HFFc6 (cell line): ENCODE measurements around the gene SMS. TPM values are rescaled to one million over a fixed set of nuclear protein-coding genes. Genes with fewer than 3 reads are reported as not detected.

Source experiments
- DNase-seq: peaks from one replicate; pipeline ENCODE4 v3.0.0-alpha.2; 2018
- H3K27ac Mint-ChIP-seq: 2 replicates; pipeline ENCODE4 v1.8.0; 2020; ENCODE audit warnings: mild to moderate bottlenecking, mixed read lengths
- H3K27me3 Mint-ChIP-seq: 2 replicates; pipeline ENCODE4 v1.8.0; 2021; ENCODE audit warnings: mild to moderate bottlenecking, moderate library complexity, mixed read lengths; ENCODE audit not compliant: insufficient read depth
- H3K36me3 Mint-ChIP-seq: 2 replicates; pipeline ENCODE4 v1.8.0; 2021; ENCODE audit warnings: low read depth, mixed read lengths
- H3K4me1 Mint-ChIP-seq: 2 replicates; pipeline ENCODE4 v1.8.0; 2020; ENCODE audit warnings: low read depth, mixed read lengths
- H3K4me3 Mint-ChIP-seq: 2 replicates; pipeline ENCODE4 v1.8.0; 2020; ENCODE audit warnings: mild to moderate bottlenecking, moderate library complexity, mixed read lengths
- H3K9me3 Mint-ChIP-seq: 2 replicates; pipeline ENCODE4 v1.8.0; 2020; ENCODE audit warnings: mild to moderate bottlenecking, mixed read lengths
- total RNA-seq, 6 experiments: library from RNA; stranded (reverse); fragmentation: NEBNext Ultra II Directional; extraction: Animal tissue kit (Norgen Biotek cat#: 25700); gene quantifications; 2 replicates in 1 of 6; 3 replicates in 5 of 6; pipeline ENCODE4 v1.2.3, GENCODE V29; 2021
- TF ChIP-seq, protein P1 (sequence below): fragments of 200-600 bp; sonication (generic); IDR thresholded peaks from 2 replicates; pipeline ENCODE4 v1.5.0; 2021; ENCODE audit warnings: antibody characterized with exemption, mild to moderate bottlenecking

Gene SMS
- total RNA-seq, 6 experiments from 2014 or later = 141 to 208 (median 196) TPM

DNA sequence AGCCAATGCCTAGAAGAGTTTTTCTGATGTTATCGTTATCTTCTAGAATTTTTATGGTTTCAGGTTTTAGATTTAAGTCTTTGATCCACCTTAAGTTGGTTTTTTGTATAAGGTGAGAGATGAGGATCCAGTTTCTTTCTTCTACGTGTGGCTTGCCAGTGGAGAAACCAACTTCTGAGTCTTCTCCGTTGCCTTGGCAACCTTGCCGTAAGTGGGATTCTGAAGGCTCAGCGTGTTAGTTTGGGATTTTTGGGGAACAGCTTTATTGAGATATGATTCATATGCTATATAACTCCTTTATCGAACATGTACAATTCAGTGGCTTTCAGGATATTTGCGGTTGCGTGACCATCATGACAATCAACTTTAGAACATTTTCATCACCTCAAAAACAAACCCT is 17.7 kb downstream of the SMS start:
- Mint-ChIP-seq H3K4me3 (no peak overlapping the region), H3K36me3 (peaks cover 5% of the 10 kb centered on the region; the same call in 1 of the 2 replicates), H3K27ac (no peak overlapping the region), H3K27me3 (no peaks in the 10 kb centered on the region), H3K9me3 (no peaks in the 10 kb centered on the region), H3K4me1 (peaks cover 64% of the 10 kb centered on the region)
- TF ChIP-seq, protein P1, sequence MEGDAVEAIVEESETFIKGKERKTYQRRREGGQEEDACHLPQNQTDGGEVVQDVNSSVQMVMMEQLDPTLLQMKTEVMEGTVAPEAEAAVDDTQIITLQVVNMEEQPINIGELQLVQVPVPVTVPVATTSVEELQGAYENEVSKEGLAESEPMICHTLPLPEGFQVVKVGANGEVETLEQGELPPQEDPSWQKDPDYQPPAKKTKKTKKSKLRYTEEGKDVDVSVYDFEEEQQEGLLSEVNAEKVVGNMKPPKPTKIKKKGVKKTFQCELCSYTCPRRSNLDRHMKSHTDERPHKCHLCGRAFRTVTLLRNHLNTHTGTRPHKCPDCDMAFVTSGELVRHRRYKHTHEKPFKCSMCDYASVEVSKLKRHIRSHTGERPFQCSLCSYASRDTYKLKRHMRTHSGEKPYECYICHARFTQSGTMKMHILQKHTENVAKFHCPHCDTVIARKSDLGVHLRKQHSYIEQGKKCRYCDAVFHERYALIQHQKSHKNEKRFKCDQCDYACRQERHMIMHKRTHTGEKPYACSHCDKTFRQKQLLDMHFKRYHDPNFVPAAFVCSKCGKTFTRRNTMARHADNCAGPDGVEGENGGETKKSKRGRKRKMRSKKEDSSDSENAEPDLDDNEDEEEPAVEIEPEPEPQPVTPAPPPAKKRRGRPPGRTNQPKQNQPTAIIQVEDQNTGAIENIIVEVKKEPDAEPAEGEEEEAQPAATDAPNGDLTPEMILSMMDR = no peak
- no peak for DNase-seq

DNA sequence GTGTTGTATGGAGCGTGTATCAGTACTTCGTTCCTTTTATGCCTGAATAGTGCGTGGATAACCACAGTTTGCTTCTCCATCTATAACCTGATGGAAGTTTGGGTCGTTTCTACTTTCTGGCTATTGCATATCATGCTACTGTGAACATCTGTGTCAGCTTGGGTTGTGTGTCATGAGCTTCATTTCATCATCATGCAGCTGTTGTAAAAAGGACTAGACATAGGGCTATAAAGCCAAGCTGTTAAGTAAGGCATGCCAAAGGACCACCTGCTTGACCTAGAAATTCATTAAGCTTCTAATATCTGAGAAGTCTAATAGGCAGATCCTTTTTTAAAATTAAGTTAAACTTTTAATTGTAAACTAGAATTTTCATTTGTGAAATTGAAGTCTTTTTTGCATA is 18.4 kb downstream of the SMS start:
- Mint-ChIP-seq H3K4me1 (peaks cover 64% of the 10 kb centered on the region), H3K27ac (no peak overlapping the region), H3K4me3 (no peak overlapping the region), H3K36me3 (peaks cover 5% of the 10 kb centered on the region; the same call in 1 of the 2 replicates), H3K9me3 (no peaks in the 10 kb centered on the region), H3K27me3 (no peaks in the 10 kb centered on the region)
- DNase-seq = no peak
- TF ChIP-seq, protein P1 = no peak

DNA sequence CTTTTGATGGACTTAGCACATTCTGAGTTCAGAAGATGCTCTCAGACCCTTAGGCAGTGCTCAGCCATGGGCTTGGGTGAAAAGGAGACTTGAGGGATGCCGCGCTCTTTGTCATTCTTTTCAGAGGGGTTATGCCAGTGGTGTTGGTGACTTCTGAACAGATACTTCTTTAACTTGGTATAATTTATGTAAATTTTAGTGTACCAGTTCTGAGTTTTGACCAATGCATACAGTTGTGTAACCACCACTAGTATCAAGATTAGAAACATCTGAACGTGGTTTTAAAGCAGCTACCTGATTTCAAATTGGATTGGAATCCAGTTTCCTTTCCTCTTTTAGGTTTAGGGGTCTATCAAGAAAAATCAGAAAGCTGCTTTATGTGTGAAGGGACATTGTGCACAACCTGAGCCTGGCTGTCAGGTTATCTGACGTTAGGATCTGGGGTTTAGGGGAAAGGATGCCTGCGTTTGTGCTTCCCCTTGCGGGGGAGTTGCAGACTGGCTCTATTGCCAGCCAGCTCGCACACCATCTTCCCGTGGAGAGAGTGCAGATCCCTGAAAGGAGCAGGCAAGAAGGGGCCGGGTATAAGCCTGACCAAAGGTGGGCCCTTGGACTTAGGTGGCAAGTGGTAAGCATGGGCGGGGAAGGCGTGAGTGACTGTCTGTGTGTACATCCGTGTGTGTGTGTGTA is 19.0 kb downstream of the SMS start:
- H3K9me3 Mint-ChIP-seq = no peaks in the 10 kb centered on the region

DNA sequence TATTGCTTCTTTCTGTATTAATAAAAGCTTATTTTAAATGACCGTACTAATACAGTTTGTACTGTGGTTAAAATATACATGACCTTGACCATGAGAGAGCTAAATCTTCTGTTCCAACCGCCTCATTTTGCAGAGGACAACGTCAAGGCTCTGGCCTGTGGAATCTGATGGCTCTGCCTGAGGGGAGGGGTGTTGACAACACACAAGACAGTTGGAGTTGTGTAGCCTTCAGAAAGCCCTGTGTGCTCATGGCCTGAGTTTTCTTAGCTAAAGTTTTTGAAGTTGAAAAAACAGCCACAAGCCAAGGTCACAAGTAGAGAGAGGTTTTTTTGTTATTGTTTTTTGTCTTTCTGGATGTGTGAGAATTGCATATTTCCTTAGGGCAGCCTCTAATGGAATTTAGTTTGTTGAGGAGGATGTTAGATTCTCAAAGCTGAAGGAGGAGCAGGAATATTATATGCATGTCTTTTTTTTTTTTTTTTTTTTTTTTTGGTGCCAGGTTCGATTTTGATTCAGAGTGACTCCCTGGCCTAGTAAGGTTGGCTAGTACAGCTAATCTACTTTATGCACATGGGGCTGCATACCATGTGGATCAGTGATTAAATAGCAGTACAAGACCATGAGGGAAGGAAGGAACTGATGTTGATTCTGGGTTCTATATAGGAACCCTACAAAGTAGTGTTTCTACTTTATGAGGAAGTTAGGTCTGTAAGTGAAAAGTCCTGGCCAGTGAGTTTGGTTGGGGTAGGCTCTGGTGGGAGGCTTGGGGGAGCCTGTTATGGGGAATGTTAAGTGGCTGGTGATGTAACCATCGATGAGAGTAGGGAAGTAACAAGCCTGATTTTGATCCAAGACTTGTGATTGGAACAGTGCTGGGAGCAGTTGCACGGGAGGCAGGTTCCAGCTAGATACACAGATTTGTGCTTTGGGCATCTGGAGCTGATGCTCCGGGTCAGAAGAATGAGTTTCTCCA is 20.3 kb downstream of the SMS start:
- DNase-seq = no peak
- Mint-ChIP-seq H3K27me3 (no peaks in the 10 kb centered on the region), H3K36me3 (peaks cover 5% of the 10 kb centered on the region; the same call in 1 of the 2 replicates), H3K4me3 (no peak overlapping the region; the same call in none of the 2 replicates), H3K9me3 (no peaks in the 10 kb centered on the region), H3K4me1 (peaks cover 62% of the 10 kb centered on the region), H3K27ac (peak overlapping the region; percentile 37)
- TF ChIP-seq, protein P1 = no peak

More for the DNA sequence above, 19.0 kb downstream of the SMS start:
- Mint-ChIP-seq H3K4me3 (no peak overlapping the region), H3K36me3 (peaks cover 5% of the 10 kb centered on the region; the same call in 1 of the 2 replicates), H3K27ac (peak overlapping the region; percentile 34; the same call in 1 of the 2 replicates), H3K27me3 (no peaks in the 10 kb centered on the region), H3K4me1 (peaks cover 68% of the 10 kb centered on the region)
- TF ChIP-seq, protein P1 = no peak
- no peak for DNase-seq

DNA sequence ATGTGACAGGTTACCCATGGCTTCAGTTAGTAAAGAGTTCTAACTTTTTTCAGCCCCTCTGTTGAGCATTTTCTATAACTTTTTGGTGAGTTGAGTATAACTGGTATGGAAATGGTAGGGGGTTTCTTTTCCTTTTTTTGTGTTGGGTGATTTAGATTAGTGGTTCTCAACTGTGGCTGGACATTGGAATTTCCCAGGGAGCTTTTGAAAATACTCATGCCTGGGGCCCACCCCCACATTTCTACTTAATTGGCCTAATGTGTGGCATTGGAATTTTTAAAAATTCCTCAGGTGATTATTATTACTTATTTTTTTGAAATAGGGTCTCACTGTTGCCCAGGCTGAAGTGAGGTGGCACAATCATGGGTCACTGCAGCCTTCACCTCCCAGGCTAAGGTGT is 21.9 kb downstream of the SMS start:
- peaks cover 5% of the 10 kb centered on the region; the same call in 1 of the 2 replicates for H3K36me3 Mint-ChIP-seq
- TF ChIP-seq, protein P1 = no peak
- H3K27ac Mint-ChIP-seq = no peak overlapping the region
- H3K27me3 Mint-ChIP-seq = no peaks in the 10 kb centered on the region
- H3K4me1 Mint-ChIP-seq = peaks cover 60% of the 10 kb centered on the region
- H3K9me3 Mint-ChIP-seq = no peaks in the 10 kb centered on the region
- no peak for DNase-seq
- H3K4me3 Mint-ChIP-seq = no peak overlapping the region
